Left ventricle myocardium inferior (tissue), 1 donor: Measurements from ENCODE around the gene BCAN. TPM values are rescaled to one million over a fixed set of nuclear protein-coding genes. Genes with fewer than 3 reads are reported as not detected.

Experiments used
- DNase-seq: peaks from one replicate; pipeline ENCODE4 v3.0.0-alpha.2; 2020
- H3K27ac ChIP-seq: fragments of 200-600 bp; replicated peaks from 2 replicates; pipeline ENCODE4 v1.8.0; 2021
- H3K27me3 ChIP-seq: fragments of 200-600 bp; 2 replicates; pipeline ENCODE4 v1.8.0; 2021; ENCODE audit warnings: low read depth
- H3K36me3 ChIP-seq: fragments of 200-600 bp; 2 replicates; pipeline ENCODE4 v1.8.0; 2021
- H3K4me1 ChIP-seq: fragments of 200-600 bp; 2 replicates; pipeline ENCODE4 v1.8.0; 2021
- H3K4me3 ChIP-seq: fragments of 200-600 bp; 2 replicates; pipeline ENCODE4 v1.8.0; 2021; ENCODE audit warnings: mild to moderate bottlenecking, moderate library complexity
- H3K9me3 ChIP-seq: fragments of 200-600 bp; replicated peaks from 2 replicates; pipeline ENCODE4 v1.8.0; 2021
- intact Hi-C: fragments of 100-400 bp; cut with micrococcal nuclease; formaldehyde crosslinking; loops from one replicate; pipeline ENCODE4 v1.11.0; 2022
- long read RNA-seq: library from polyadenylated mRNA; unstranded; transcript quantifications from one replicate; pipeline ENCODE4 v2.0.0, GENCODE V29; 2021
- total RNA-seq: library from RNA; stranded (reverse); fragmentation: NEBNext Ultra II Directional; extraction: Animal tissue kit (Norgen Biotek cat#: 25700); gene quantifications from one replicate; pipeline ENCODE4 v1.2.1, GENCODE V29; 2021
- TF ChIP-seq, protein P1 (sequence below): fragments of 200-600 bp; IDR thresholded peaks from 2 replicates; pipeline ENCODE4 v1.8.0; 2021; ENCODE audit warnings: antibody characterized with exemption, mild to moderate bottlenecking, borderline replicate concordance
- donor health status: DM: no; HTN: yes; CAD: no; lungs with severe emphysema.

The BCAN gene, protein sequence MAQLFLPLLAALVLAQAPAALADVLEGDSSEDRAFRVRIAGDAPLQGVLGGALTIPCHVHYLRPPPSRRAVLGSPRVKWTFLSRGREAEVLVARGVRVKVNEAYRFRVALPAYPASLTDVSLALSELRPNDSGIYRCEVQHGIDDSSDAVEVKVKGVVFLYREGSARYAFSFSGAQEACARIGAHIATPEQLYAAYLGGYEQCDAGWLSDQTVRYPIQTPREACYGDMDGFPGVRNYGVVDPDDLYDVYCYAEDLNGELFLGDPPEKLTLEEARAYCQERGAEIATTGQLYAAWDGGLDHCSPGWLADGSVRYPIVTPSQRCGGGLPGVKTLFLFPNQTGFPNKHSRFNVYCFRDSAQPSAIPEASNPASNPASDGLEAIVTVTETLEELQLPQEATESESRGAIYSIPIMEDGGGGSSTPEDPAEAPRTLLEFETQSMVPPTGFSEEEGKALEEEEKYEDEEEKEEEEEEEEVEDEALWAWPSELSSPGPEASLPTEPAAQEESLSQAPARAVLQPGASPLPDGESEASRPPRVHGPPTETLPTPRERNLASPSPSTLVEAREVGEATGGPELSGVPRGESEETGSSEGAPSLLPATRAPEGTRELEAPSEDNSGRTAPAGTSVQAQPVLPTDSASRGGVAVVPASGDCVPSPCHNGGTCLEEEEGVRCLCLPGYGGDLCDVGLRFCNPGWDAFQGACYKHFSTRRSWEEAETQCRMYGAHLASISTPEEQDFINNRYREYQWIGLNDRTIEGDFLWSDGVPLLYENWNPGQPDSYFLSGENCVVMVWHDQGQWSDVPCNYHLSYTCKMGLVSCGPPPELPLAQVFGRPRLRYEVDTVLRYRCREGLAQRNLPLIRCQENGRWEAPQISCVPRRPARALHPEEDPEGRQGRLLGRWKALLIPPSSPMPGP
- 0.05 TPM for total RNA-seq
- long read RNA-seq, result 0 reads

DNA sequence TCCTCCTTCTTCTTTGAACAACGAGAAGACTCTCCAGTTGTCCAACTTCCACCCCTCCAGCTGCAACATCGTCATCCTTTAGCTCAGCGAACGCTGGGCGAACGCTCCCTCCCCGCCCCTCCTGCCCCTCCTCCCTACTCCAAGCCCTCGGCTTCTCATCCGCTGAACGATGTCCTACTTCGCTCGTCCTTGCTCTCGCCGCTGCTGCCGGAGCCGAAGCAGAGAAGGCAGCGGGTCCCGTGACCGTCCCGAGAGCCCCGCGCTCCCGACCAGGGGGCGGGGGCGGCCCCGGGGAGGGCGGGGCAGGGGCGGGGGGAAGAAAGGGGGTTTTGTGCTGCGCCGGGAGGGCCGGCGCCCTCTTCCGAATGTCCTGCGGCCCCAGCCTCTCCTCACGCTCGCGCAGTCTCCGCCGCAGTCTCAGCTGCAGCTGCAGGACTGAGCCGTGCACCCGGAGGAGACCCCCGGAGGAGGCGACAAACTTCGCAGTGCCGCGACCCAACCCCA is at the start of gene BCAN:
Gene BCAN, plus strand, starts transcription at position 357 of the 504 bp plus-strand sequence. CDS start 3,938 bp downstream, outside the sequence.
- H3K36me3 ChIP-seq, result no peaks in the 10 kb centered on the region
- H3K4me3 ChIP-seq, result peak within 1 kb of the TSS; percentile 59
- intact Hi-C loops, result no loop called here
- H3K27me3 ChIP-seq, result peaks cover 100% of the 10 kb centered on the region
- no peak within 1 kb of the TSS for H3K27ac ChIP-seq
- DNase-seq, result peak; percentile 43
- TF ChIP-seq, protein P1, sequence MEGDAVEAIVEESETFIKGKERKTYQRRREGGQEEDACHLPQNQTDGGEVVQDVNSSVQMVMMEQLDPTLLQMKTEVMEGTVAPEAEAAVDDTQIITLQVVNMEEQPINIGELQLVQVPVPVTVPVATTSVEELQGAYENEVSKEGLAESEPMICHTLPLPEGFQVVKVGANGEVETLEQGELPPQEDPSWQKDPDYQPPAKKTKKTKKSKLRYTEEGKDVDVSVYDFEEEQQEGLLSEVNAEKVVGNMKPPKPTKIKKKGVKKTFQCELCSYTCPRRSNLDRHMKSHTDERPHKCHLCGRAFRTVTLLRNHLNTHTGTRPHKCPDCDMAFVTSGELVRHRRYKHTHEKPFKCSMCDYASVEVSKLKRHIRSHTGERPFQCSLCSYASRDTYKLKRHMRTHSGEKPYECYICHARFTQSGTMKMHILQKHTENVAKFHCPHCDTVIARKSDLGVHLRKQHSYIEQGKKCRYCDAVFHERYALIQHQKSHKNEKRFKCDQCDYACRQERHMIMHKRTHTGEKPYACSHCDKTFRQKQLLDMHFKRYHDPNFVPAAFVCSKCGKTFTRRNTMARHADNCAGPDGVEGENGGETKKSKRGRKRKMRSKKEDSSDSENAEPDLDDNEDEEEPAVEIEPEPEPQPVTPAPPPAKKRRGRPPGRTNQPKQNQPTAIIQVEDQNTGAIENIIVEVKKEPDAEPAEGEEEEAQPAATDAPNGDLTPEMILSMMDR, result no peak
- peaks cover 28% of the 10 kb centered on the region for H3K4me1 ChIP-seq
- no peaks in the 10 kb centered on the region for H3K9me3 ChIP-seq

DNA sequence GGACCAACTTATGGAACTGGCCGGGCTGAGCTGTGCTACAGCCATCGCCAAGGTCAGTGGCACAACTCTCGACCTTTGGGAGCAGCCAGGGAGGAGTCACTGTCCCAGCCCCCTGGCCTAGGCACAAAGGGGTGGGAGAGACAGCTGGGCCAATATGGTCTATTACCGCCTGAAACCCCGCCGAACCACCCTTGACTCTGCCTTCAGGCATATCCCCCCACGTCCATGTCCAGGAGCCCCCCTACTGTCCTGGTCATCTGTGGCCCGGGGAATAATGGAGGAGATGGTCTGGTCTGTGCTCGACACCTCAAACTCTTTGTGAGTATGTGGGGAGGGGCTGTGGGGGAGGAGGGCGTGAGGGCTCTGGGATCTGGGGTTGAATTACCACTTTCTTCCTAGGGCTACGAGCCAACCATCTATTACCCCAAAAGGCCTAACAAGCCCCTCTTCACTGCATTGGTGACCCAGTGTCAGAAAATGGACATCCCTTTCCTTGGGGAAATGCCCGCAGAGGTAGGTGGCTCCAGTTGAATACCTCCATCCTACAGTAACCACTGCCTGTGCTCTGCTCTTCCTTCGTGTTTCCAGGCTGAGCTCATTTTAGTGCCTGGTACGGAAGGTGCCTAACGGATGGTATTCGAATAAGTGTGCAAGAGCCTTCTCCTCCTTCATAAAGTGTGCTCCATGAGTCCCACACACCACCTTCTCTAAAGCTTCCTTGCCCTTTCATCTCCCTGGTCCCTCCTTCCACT is 49.6 kb upstream of the BCAN start:
- H3K27me3 ChIP-seq, result no peaks in the 10 kb centered on the region

DNA sequence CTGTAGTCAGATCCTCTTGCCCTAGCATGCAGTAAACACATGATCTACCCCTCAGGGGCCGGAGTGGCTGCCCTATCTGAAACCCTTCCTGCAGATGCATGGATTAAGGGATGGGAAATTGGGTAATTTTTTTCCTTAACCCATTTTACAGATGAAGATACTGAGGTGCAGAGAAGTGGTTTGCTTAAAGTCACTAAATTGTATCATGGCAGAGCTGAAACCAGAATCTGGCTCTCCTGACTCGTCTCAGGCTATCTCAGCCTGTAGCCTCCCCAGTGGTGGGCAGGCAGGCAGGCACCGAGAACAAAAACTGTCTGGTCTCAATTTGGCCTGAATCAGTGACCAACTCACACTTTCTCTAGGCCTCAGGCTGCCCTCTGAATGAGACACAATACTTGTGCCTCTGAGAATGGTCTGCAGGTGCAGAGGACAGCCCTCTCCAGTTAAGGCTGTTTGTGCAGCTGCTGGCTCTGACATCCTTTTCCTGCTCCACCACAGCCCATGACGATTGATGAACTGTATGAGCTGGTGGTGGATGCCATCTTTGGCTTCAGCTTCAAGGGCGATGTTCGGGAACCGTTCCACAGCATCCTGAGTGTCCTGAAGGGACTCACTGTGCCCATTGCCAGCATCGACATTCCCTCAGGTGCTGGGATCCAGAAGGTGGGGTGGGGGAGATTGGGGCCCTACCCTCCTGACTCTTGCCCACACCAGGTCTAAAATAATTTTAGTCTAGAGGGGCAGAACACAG is 48.8 kb upstream of the BCAN start:
- TF ChIP-seq, protein P1, result no peak
- intact Hi-C loops, result no loop called here
- DNase-seq, result no peak
- no peaks in the 10 kb centered on the region for H3K27me3 ChIP-seq
- H3K36me3 ChIP-seq, result peaks cover 49% of the 10 kb centered on the region
- peak overlapping the region; percentile 91 for H3K27ac ChIP-seq
- no peak overlapping the region for H3K4me3 ChIP-seq
- no peaks in the 10 kb centered on the region for H3K9me3 ChIP-seq
- peaks cover 21% of the 10 kb centered on the region for H3K4me1 ChIP-seq

More for the DNA sequence above, 49.6 kb upstream of the BCAN start:
- Histone ChIP-seq H3K9me3 (no peaks in the 10 kb centered on the region), H3K27ac (peak overlapping the region; percentile 91), H3K4me1 (peaks cover 21% of the 10 kb centered on the region), H3K36me3 (peaks cover 41% of the 10 kb centered on the region), H3K4me3 (peak overlapping the region; percentile 90)
- intact Hi-C loops, result no loop called here
- no peak for DNase-seq
- TF ChIP-seq, protein P1, result no peak

DNA sequence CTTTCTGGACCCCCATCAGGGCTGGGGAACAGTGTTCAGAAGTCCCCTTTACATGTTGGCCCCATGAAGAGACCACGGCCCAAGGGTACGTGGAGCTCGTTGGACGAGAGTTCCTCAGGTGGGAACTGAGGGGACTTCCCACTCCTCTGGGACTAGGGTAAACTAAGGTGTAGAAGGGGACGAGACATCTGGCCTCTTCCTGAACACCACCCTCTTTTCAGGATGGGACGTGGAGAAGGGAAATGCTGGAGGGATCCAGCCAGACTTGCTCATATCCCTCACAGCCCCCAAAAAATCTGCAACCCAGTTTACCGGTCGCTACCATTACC is 48.3 kb upstream of the BCAN start:
- H3K27me3 ChIP-seq, result no peaks in the 10 kb centered on the region
- intact Hi-C loops, result no loop called here
- H3K36me3 ChIP-seq, result peaks cover 53% of the 10 kb centered on the region
- no peak overlapping the region for H3K27ac ChIP-seq
- peaks cover 21% of the 10 kb centered on the region for H3K4me1 ChIP-seq
- TF ChIP-seq, protein P1, result no peak
- no peaks in the 10 kb centered on the region for H3K9me3 ChIP-seq
- H3K4me3 ChIP-seq, result no peak overlapping the region
- DNase-seq, result no peak
